ENCODE data around the gene KCNQ1OT1. TPM values are rescaled to one million over a fixed set of nuclear protein-coding genes. Genes with fewer than 3 reads are reported as not detected.
A peak's percentile ranks its signal among the peaks of the same experiment; 100 is the strongest.

KCNQ1OT1 gene
- 5.1 and 6.2 TPM in 2 replicates for total RNA-seq

DNA sequence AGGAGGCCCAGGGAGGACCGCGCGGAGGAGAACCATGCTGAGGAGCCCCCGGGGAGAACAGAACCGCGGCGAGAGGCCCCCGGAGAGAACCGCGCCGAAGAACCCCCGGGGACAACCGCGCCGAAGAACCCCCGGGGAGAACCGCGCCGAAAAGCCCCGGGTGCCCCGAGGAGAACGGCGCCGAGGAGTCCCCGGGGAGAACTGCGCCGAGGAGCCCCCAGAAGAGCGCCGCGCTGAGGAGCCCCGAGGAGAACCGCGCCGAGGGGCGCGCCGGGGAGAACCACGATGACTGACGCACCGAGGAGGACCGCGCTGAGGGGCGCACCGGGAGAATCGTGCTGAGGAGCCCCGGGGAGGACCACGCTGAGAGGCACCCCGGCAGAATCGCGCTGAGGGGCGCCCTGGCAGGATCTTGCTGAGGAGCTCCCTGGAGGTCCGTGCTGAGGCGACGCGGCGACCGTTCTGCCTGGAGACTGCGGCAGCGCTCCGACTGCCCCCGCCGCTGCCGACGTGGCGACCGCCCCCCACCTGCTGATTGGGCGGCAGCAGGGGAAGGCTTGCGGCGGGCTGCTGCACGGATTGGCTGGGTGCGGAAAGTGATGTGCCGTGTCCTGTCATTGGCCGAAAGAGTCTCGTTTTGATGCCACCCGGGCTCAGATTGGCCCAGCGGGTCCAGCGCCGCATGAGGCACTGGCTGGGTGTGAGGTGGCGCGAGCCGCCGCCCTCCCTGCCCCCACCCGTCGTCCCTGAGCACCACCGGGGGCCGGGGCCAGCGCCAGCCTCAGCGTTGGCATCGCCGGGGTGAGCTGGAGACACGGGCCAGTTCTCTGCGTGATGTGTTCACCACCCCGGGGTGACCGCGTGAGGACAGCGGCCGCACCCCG is at the start of gene KCNQ1OT1:
Gene KCNQ1OT1, minus strand, starts transcription at position 464 of the 884 bp plus-strand sequence.
- H3K4me3 ChIP-seq (ENCODE audit: insufficient read depth, low read length) = peak within 1 kb of the TSS; percentile 86
- TF ChIP-seq CTCF (IDR thresholded peaks at IDR 0.05; ENCODE audit: extremely low read depth, low read depth, low read length) = no peak
- peaks cover 50% of the 10 kb centered on the region for H3K79me2 ChIP-seq (ENCODE audit: insufficient read depth, low read length)
- peaks cover 12% of the 10 kb centered on the region for H3K4me1 ChIP-seq (ENCODE audit: insufficient read depth, low read length)
- H3K9me3 ChIP-seq (ENCODE audit: low read depth, low read length) = no peaks in the 10 kb centered on the region
- DNase-seq (ENCODE audit: insufficient read length, low spot score, missing footprints) = peak; percentile 100
- H3K36me3 ChIP-seq (ENCODE audit: insufficient read depth, low read length) = no peaks in the 10 kb centered on the region
- H2AFZ ChIP-seq (ENCODE audit: low read length) = peak within 1 kb of the TSS; percentile 41
- H3K4me2 ChIP-seq (ENCODE audit: insufficient read depth, low read length) = peak within 1 kb of the TSS; percentile 83
- peaks cover 3% of the 10 kb centered on the region for H3K27me3 ChIP-seq (ENCODE audit: insufficient read depth, low read length)
- peak within 1 kb of the TSS; percentile 82 for H3K27ac ChIP-seq (ENCODE audit: low read depth, low read length)
- peaks cover 36% of the 10 kb centered on the region for H4K20me1 ChIP-seq (ENCODE audit: insufficient read depth, low read length)

DNA sequence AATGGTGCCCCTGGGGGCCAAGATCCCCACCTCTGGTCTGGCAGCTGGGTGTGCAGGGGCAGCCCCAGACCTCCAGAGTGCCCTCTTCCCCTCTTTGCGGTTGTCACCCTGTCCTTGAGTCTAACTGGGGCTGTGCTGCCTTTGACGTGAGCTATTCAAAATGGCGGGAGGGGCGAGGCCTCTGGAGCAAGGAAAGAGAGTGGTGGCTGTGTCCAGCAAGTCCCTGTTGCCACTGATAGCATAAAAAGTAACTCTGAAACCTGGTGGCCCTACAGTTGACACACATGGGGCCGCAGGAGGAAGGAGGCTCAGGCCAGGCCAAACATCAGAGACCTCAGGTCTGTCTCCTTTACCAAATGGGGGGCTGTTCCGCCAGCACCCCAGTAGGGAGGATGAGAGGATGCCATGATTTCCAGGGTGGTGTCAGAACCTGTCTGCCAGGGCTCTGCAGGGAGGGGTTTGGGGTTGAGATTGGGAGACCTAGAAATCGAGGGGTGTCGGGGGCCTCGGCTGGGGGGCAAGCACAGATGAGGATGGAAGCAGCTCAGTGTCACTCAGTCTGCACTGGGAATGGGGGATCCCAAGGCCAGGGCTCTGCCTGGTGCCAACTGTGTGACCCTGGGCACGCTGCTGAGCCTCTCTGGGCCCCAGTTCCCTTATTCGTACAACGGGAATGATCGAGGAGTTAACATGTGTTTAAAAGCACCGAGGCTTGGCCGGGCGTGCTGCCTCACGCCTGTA is 49.2 kb upstream of the KCNQ1OT1 start:
- Histone ChIP-seq H3K36me3 (ENCODE audit: insufficient read depth, low read length) (no peaks in the 10 kb centered on the region), H2AFZ (ENCODE audit: low read length) (no peak overlapping the region), H4K20me1 (ENCODE audit: insufficient read depth, low read length) (no peaks in the 10 kb centered on the region), H3K4me1 (ENCODE audit: insufficient read depth, low read length) (no peaks in the 10 kb centered on the region), H3K27ac (ENCODE audit: low read depth, low read length) (no peak overlapping the region), H3K4me2 (ENCODE audit: insufficient read depth, low read length) (no peak overlapping the region), H3K27me3 (ENCODE audit: insufficient read depth, low read length) (peaks cover 20% of the 10 kb centered on the region), H3K9me3 (ENCODE audit: low read depth, low read length) (no peaks in the 10 kb centered on the region), H3K79me2 (ENCODE audit: insufficient read depth, low read length) (no peaks in the 10 kb centered on the region), H3K4me3 (ENCODE audit: insufficient read depth, low read length) (no peak overlapping the region)
- peak; percentile 76 for DNase-seq (ENCODE audit: insufficient read length, low spot score, missing footprints)
- no peak for TF ChIP-seq CTCF (IDR thresholded peaks at IDR 0.05; ENCODE audit: extremely low read depth, low read depth, low read length)

DNA sequence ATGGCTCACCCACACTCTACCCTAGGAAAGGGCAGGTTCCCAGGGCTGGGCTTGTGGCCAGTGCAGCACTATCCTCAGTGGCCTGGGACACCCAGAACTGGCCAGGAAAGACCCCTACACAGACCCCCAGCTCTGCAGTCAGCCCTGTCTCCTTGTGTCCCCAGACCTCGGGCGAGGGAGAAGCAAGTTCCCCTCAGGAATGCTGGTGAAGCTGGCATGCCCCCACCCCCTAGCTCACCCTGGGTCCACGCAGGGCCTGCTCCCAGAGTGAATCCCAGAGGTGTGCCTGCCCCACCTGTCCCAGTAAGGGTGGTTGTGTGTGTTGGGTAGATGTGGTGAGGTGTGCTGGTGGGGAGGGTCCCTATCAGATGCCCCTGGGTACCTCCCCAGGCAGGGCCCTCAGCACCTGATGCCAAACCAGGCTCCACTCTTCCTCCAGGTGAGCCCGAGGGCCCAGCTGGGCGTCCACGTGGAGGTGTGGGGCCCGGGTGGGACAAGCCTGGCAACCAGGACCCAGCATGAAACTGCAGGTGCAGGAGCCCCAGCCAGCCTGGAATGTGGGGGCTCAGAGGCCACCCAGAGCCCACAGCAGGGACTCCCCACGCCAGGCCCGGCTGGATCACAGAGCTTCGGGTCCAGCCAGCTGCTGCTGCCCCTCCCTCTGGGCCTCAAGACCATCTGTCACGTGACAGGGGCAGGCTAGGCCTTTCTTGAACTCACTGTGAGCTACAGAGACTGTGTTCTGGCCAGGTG is 48.4 kb upstream of the KCNQ1OT1 start:
- H2AFZ ChIP-seq (ENCODE audit: low read length) = no peak overlapping the region
- TF ChIP-seq CTCF (IDR thresholded peaks at IDR 0.05; ENCODE audit: extremely low read depth, low read depth, low read length) = no peak
- peak; percentile 61 for DNase-seq (ENCODE audit: insufficient read length, low spot score, missing footprints)
- no peaks in the 10 kb centered on the region for H3K36me3 ChIP-seq (ENCODE audit: insufficient read depth, low read length)
- H3K4me1 ChIP-seq (ENCODE audit: insufficient read depth, low read length) = no peaks in the 10 kb centered on the region
- no peak overlapping the region for H3K4me2 ChIP-seq (ENCODE audit: insufficient read depth, low read length)
- peaks cover 20% of the 10 kb centered on the region for H3K27me3 ChIP-seq (ENCODE audit: insufficient read depth, low read length)
- H3K4me3 ChIP-seq (ENCODE audit: insufficient read depth, low read length) = no peak overlapping the region
- no peaks in the 10 kb centered on the region for H3K9me3 ChIP-seq (ENCODE audit: low read depth, low read length)
- no peaks in the 10 kb centered on the region for H4K20me1 ChIP-seq (ENCODE audit: insufficient read depth, low read length)
- H3K79me2 ChIP-seq (ENCODE audit: insufficient read depth, low read length) = no peaks in the 10 kb centered on the region
- H3K27ac ChIP-seq (ENCODE audit: low read depth, low read length) = no peak overlapping the region

Data from osteoblast (primary cell).